Measurements from ENCODE around the gene GCLC.

GCLC gene

DNA sequence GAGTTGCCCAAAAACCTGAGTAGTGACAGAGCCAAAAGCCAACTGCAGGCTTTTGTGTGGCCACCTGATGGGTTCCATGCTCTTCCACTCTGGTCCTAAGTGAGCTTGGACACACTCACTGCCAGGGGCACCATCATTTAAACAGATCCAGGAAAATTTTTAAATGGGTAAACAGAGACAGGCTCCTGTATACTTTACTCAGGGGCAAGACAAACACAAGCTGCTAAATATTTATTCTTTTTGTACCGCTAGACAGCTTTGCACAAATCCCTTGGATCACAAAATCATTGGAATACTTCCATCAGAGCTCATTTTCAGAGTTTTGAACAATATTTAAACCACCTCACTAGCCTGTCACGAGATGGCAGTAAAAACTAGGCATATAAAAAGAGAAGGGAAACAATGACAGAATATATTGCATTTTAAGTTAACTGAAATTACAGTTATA lies 31.4 kb downstream of the GCLC start:
- H3K4me3 ChIP-seq (ENCODE audit: low read length), result no peak overlapping the region
- no peak for DNase-seq (ENCODE audit: low read depth)
- TF ChIP-seq, protein P1, sequence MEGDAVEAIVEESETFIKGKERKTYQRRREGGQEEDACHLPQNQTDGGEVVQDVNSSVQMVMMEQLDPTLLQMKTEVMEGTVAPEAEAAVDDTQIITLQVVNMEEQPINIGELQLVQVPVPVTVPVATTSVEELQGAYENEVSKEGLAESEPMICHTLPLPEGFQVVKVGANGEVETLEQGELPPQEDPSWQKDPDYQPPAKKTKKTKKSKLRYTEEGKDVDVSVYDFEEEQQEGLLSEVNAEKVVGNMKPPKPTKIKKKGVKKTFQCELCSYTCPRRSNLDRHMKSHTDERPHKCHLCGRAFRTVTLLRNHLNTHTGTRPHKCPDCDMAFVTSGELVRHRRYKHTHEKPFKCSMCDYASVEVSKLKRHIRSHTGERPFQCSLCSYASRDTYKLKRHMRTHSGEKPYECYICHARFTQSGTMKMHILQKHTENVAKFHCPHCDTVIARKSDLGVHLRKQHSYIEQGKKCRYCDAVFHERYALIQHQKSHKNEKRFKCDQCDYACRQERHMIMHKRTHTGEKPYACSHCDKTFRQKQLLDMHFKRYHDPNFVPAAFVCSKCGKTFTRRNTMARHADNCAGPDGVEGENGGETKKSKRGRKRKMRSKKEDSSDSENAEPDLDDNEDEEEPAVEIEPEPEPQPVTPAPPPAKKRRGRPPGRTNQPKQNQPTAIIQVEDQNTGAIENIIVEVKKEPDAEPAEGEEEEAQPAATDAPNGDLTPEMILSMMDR (conservative IDR thresholded peaks at IDR 0.05; ENCODE audit: low read length), result no peak

DNA sequence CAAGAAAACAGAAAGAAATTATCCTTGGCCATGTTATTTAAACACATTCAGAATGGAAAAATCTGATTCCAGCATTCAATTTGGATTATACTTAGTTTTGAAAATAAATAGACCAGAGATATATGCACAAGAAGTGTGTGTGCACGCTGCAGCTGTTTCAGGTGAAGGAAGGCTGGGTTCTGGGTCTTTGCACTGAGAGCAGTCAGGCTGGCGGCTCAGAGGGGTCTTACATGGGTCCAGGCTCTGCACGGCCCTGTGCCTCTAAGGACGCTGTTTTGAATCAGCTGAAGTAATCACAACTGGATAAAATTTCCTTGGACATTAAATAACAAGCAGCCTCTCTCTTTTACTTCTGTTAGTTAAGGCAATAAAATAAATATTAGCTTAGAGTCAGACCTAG lies 31.8 kb downstream of the GCLC start:
- DNase-seq (ENCODE audit: low read depth), result no peak
- TF ChIP-seq, protein P1 (conservative IDR thresholded peaks at IDR 0.05; ENCODE audit: low read length), result no peak
- no peak overlapping the region for H3K4me3 ChIP-seq (ENCODE audit: low read length)

DNA sequence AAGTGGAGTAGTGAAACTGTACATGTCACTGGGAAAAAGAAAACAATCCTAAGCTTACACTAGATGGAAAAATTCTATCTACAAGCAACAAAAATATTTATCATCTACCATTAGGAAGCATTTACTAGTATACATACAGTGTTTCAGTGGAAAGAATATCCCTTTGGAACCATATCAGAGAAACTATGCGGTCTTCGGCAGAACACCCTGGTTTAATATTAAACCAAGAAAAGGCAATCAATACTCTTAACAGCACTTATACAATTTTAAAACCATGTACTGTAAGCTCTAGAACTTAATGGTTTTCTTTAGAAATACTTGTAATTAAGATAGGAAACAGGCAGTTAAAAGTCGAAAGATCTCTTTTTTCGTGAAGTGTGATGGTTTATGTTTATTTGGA lies 32.3 kb downstream of the GCLC start:
- no peak for DNase-seq (ENCODE audit: low read depth)
- TF ChIP-seq, protein P1 (conservative IDR thresholded peaks at IDR 0.05; ENCODE audit: low read length), result no peak
- no peak overlapping the region for H3K4me3 ChIP-seq (ENCODE audit: low read length)

DNA sequence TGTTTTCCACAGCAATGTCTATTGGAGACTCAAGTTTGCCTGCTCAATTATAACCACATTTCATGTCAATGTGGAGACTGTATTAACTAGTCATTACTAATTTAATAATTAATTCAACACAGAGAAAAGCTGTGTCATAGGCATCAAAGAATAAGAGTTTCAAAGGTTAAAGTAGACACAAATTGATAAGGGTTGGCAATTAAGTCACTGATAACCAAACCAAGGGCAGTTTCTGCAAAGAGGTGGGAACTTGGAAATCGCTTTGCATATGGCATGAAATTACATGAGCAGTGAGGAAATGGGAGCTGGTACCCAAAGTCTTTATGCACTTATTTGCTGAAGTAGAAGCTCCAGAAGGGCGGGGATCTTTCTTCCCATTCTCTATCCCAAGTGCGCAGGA lies 34.2 kb downstream of the GCLC start:
- no peak for DNase-seq (ENCODE audit: low read depth)
- no peak overlapping the region for H3K4me3 ChIP-seq (ENCODE audit: low read length)
- TF ChIP-seq, protein P1 (conservative IDR thresholded peaks at IDR 0.05; ENCODE audit: low read length), result no peak

DNA sequence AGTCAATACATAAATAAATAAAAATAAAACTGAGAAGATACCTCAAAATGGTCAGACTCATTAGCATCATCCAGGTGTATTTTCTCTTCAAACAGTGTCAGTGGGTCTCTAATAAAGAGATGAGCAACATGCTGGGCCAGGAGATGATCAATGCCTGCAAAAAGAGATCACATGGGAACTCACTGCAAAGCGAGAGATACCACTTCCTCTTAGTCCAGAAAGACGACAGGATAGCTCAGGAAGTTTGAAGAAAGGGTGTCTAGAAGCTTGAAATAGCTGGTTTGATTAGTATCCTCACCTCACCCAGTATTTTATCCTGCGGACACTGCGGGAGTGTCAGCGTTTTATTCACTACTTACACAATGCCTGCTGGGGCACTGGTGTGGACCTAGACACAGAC lies 38.0 kb downstream of the GCLC start:
- no peak overlapping the region for H3K4me3 ChIP-seq (ENCODE audit: low read length)
- DNase-seq (ENCODE audit: low read depth), result no peak
- TF ChIP-seq, protein P1 (conservative IDR thresholded peaks at IDR 0.05; ENCODE audit: low read length), result no peak

DNA sequence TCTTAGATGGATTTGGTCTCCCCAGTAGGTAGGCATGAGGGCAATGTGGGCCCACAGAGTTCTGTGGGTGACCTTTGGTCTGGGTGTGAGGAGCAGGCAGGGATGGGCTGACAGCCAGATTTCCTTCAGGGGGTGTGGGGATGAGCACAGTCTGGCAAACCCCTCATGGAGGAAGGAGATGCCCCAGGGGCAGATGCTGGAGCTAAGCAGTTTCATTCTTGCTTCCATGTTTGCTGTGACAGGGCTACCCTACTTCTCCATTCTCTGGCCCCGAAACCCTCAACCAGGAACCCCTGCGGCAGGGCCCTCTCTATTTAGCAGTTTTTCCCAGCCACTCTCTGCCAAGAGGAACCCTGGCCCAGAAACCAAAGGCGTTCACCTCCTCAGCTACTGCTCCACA lies 40.4 kb downstream of the GCLC start:
- H3K4me3 ChIP-seq (ENCODE audit: low read length), result no peak overlapping the region
- TF ChIP-seq, protein P1 (conservative IDR thresholded peaks at IDR 0.05; ENCODE audit: low read length), result no peak
- no peak for DNase-seq (ENCODE audit: low read depth)

DNA sequence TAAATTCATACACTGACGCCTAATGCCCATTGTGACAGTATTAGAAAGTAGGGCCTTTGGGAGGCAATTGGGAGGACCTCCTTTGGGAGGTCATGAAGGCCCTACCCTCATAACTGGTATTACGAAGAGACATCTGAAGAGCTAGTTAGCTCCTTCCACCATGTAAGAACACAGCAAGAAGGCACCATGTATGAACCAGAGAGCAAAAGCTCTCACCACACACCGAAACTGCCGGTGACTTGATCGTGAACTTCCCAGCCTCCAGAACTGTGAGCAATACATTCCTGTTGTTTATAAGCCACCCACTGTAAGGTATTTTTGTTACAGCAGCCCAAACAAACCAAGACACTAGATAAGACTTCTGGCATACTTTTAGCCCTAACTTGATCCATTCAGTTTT lies 41.8 kb downstream of the GCLC start:
- TF ChIP-seq, protein P1 (conservative IDR thresholded peaks at IDR 0.05; ENCODE audit: low read length), result no peak
- DNase-seq (ENCODE audit: low read depth), result no peak
- H3K4me3 ChIP-seq (ENCODE audit: low read length), result no peak overlapping the region
